Loucy (cell line): ENCODE data around the gene FOXR1.

ENCODE experiments used
- H2AFZ ChIP-seq: fragments of 200-600 bp; sonication (generic); 2 replicates; pipeline ENCODE4 v1.6.0; 2016; ENCODE audit warnings: antibody characterized with exemption, mild to moderate bottlenecking, low read length, moderate library complexity
- H3F3A ChIP-seq: fragments of 200-600 bp; 2 replicates; pipeline ENCODE4 v1.6.0; 2016; ENCODE audit warnings: antibody characterized with exemption, low read depth, mild to moderate bottlenecking
- H3K27me3 ChIP-seq: fragments of 200-600 bp; sonication (generic); 2 replicates; pipeline ENCODE4 v1.6.1; 2014; ENCODE audit warnings: low read length, mild to moderate bottlenecking; ENCODE audit not compliant: insufficient read depth, poor library complexity, severe bottlenecking
- H3K36me3 ChIP-seq: fragments of 200-600 bp; sonication (generic); 2 replicates; pipeline ENCODE4 v1.6.1; 2016; ENCODE audit warnings: low read length; ENCODE audit not compliant: insufficient read depth
- H3K4me1 ChIP-seq: fragments of 200-600 bp; sonication (generic); 2 replicates; pipeline ENCODE4 v1.5.1; 2014; ENCODE audit warnings: low read length, mild to moderate bottlenecking; ENCODE audit not compliant: insufficient read depth, poor library complexity, severe bottlenecking
- H3K4me2 ChIP-seq: fragments of 200-600 bp; sonication (generic); 2 replicates; pipeline ENCODE4 v1.6.0; 2014; ENCODE audit warnings: antibody characterized with exemption, low read length, low read depth, mild to moderate bottlenecking; ENCODE audit not compliant: poor library complexity, severe bottlenecking
- H3K4me3 ChIP-seq: fragments of 200-600 bp; sonication (generic); 2 replicates; pipeline ENCODE4 v1.5.1; 2014; ENCODE audit warnings: low read length, mild to moderate bottlenecking, mixed read lengths; ENCODE audit not compliant: poor library complexity, severe bottlenecking
- H3K79me2 ChIP-seq: fragments of 200-600 bp; sonication (generic); 2 replicates; pipeline ENCODE4 v1.6.1; 2014; ENCODE audit warnings: low read length; ENCODE audit not compliant: insufficient read depth
- H3K9ac ChIP-seq: fragments of 200-600 bp; sonication (generic); 2 replicates; pipeline ENCODE4 v1.6.0; 2014; ENCODE audit warnings: mild to moderate bottlenecking, low read depth, low read length, moderate library complexity; ENCODE audit not compliant: poor library complexity, severe bottlenecking
- H3K9me2 ChIP-seq: fragments of 200-600 bp; sonication (generic); replicated peaks from 2 replicates; pipeline ENCODE4 v1.6.1; 2016; ENCODE audit warnings: low read depth, low read length, mixed read lengths
- H3K9me3 ChIP-seq: fragments of 200-600 bp; sonication (generic); 2 replicates; pipeline ENCODE4 v1.6.1; 2014; ENCODE audit warnings: mild to moderate bottlenecking, antibody characterized with exemption, low read length, low read depth; ENCODE audit not compliant: insufficient read depth
- H4K20me1 ChIP-seq: fragments of 200-600 bp; sonication (generic); 2 replicates; pipeline ENCODE4 v1.6.0; 2014; ENCODE audit warnings: antibody characterized with exemption, low read length, mild to moderate bottlenecking; ENCODE audit not compliant: insufficient read depth, poor library complexity, severe bottlenecking
- EZH2phosphoT487 ChIP-seq: fragments of 200-600 bp; IDR thresholded peaks from 2 replicates; pipeline ENCODE4 v1.6.1; 2018; ENCODE audit warnings: antibody characterized with exemption, mild to moderate bottlenecking, moderate library complexity, borderline replicate concordance
- TF ChIP-seq, protein P1 (sequence below): fragments of 200-600 bp; sonication (generic); conservative IDR thresholded peaks from 2 replicates; pipeline ENCODE4 v1.5.1; 2014; ENCODE audit warnings: mild to moderate bottlenecking, antibody characterized with exemption, low read length

Gene FOXR1

DNA sequence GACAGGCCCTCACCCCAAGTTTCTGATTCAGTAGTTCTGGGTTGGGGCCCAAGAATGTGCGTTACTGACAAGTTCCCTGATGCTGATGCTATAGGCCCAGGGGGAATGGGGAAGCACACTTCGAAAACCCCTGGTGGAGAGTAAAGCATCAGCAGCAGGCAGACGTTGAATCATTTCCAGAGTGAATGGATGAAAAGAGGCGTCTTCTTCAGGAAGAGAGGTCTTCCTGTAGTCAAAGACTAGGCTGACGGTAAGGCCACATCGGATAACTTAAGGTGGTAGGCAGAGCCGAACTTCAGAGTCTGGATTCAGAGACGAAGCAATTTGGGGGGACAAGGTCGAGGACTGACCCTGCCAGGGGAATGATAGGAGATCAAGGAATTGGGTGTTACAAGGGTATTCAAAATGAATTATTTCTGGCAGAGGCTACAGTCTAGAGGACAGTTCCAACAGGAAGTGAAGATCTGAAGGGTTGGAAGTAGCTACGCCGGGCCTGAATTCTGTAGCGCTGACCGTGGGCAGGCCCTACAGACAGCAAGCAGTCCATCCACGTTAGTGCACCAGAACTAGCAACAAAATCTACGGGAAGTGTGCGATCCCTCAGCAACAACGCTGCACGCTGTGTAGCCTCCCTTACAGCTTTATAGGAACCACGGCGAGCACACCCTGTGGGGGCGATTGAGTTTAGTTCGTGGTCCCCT, 25.5 kb downstream of the FOXR1 start:
- Histone ChIP-seq H3K36me3 (no peaks in the 10 kb centered on the region), H3K79me2 (peaks cover 57% of the 10 kb centered on the region)

DNA sequence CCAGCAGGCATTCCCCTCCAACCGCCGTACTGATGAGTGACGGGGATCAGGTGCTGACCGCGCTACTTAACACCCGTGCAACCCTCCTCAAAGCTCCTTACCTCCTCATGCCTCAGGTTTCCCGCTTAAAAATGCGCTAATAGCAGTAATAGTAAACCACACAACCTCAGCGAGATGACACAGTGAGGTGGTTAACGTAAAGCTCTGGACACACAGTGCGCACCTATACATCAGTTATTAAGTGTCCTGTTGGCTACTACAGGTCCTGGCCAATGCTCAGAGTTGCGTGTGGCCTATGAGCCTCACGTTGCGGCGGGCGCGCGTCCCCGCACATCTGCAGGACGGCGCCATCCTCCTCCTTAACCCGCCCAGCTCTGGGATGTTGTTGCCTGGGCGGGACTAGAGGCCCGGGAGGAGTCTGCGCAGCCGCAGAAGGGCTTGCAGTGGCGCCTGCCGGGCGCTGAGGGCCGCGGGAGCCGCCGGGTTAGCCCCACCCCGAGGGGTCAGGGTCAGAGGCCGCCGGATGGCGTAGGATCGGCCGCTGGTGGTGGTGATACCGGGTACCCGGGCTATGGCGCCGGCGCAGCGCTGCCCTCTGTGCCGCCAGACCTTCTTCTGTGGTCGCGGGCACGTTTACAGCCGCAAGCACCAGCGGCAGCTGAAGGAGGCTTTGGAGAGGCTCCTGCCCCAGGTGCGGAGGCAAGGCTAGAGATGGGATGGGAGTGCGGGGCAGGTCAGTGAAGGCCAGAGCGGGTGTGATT, 26.2 kb downstream of the FOXR1 start, which contains the start of gene CENATAC:
Gene CENATAC, plus strand, starts transcription at position 512 of the 761 bp plus-strand sequence. Its CDS starts 60 bp downstream, at position 572.
- peak within 1 kb of the TSS; percentile 80 for H2AFZ ChIP-seq
- H3K36me3 ChIP-seq, result no peaks in the 10 kb centered on the region
- H3K79me2 ChIP-seq, result peaks cover 57% of the 10 kb centered on the region
- peak within 1 kb of the TSS; percentile 86 for H3K4me3 ChIP-seq
- no peaks in the 10 kb centered on the region for H3K9me3 ChIP-seq
- H3K4me1 ChIP-seq, result peaks cover 28% of the 10 kb centered on the region
- H3K4me2 ChIP-seq, result peak within 1 kb of the TSS; percentile 86
- TF ChIP-seq, protein P1, sequence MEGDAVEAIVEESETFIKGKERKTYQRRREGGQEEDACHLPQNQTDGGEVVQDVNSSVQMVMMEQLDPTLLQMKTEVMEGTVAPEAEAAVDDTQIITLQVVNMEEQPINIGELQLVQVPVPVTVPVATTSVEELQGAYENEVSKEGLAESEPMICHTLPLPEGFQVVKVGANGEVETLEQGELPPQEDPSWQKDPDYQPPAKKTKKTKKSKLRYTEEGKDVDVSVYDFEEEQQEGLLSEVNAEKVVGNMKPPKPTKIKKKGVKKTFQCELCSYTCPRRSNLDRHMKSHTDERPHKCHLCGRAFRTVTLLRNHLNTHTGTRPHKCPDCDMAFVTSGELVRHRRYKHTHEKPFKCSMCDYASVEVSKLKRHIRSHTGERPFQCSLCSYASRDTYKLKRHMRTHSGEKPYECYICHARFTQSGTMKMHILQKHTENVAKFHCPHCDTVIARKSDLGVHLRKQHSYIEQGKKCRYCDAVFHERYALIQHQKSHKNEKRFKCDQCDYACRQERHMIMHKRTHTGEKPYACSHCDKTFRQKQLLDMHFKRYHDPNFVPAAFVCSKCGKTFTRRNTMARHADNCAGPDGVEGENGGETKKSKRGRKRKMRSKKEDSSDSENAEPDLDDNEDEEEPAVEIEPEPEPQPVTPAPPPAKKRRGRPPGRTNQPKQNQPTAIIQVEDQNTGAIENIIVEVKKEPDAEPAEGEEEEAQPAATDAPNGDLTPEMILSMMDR, result no peak; the same call in 1 of the 2 replicates
- TF ChIP-seq EZH2phosphoT487, result no peak
- H3K27me3 ChIP-seq, result no peaks in the 10 kb centered on the region
- peak within 1 kb of the TSS; percentile 95 for H3K9ac ChIP-seq
- H3F3A ChIP-seq, result no peaks in the 10 kb centered on the region
- peaks cover 10% of the 10 kb centered on the region for H4K20me1 ChIP-seq
- no peaks in the 10 kb centered on the region for H3K9me2 ChIP-seq

More for the DNA sequence above, 25.5 kb downstream of the FOXR1 start:
- peaks cover 10% of the 10 kb centered on the region for H4K20me1 ChIP-seq
- peaks cover 28% of the 10 kb centered on the region for H3K4me1 ChIP-seq
- H3K4me2 ChIP-seq, result peak overlapping the region; percentile 86
- H2AFZ ChIP-seq, result peak overlapping the region; percentile 80
- peak overlapping the region; percentile 95 for H3K9ac ChIP-seq
- peak overlapping the region; percentile 86 for H3K4me3 ChIP-seq
- H3F3A ChIP-seq, result no peaks in the 10 kb centered on the region
- no peaks in the 10 kb centered on the region for H3K9me2 ChIP-seq
- no peaks in the 10 kb centered on the region for H3K27me3 ChIP-seq
- no peaks in the 10 kb centered on the region for H3K9me3 ChIP-seq
- TF ChIP-seq EZH2phosphoT487, result no peak
- TF ChIP-seq, protein P1, result peak; percentile 47

GRCh38 chr11:118998388-118998717, 26.8 kb downstream of the FOXR1 start:
- Histone ChIP-seq H3K4me3 (peak overlapping the region; percentile 86), H3K36me3 (peaks cover 3% of the 10 kb centered on the region; the same call in 1 of the 2 replicates), H3K4me1 (peaks cover 28% of the 10 kb centered on the region), H3K9ac (peak overlapping the region; percentile 95), H2AFZ (peak overlapping the region; percentile 80), H4K20me1 (peaks cover 10% of the 10 kb centered on the region), H3K79me2 (peaks cover 57% of the 10 kb centered on the region), H3F3A (no peaks in the 10 kb centered on the region), H3K9me2 (no peaks in the 10 kb centered on the region), H3K27me3 (no peaks in the 10 kb centered on the region), H3K4me2 (peak overlapping the region; percentile 86), H3K9me3 (no peaks in the 10 kb centered on the region)
- no peak for TF ChIP-seq EZH2phosphoT487
- TF ChIP-seq, protein P1, result no peak
